ENCODE data around the gene BCORL1.

Gene BCORL1

GRCh38 chrX:130060122-130061069 lies 78.0 kb downstream of the BCORL1 start:
- no CpG with 5 or more reads among the region's 87 CpGs for WGBS, 2 donors (ENCODE audit: extremely low coverage in 2 of 2, insufficient read length in 2 of 2, insufficient replicate concordance in 1 of 2)
- H2AFZ ChIP-seq (ENCODE audit: low read length), result peak overlapping the region; percentile 96
- peaks cover 0 to 7% of the 10 kb centered on the region in 2 donors for H3K4me1 ChIP-seq (ENCODE audit: control insufficient read depth in 2 of 2, insufficient read depth in 1 of 2, low read depth in 1 of 2, low read length in 2 of 2)
- H4K91ac ChIP-seq (ENCODE audit: low read depth, low read length, poor library complexity), result no peak overlapping the region
- H2BK5ac ChIP-seq (ENCODE audit: low read length), result no peak overlapping the region
- peak; percentile 75 for DNase-seq (ENCODE audit: low spot score)
- peaks cover 4 to 9% of the 10 kb centered on the region in 2 donors for H3K36me3 ChIP-seq (replicated peaks in 1 of 2; ENCODE audit: control insufficient read depth in 2 of 2, insufficient read depth in 2 of 2, low read length in 2 of 2)
- no peak overlapping the region for H3K4ac ChIP-seq (ENCODE audit: low read length)
- peaks cover 0 to 1% of the 10 kb centered on the region in 2 donors for H3K9me3 ChIP-seq (replicated peaks in 1 of 2; ENCODE audit: control insufficient read depth in 2 of 2, insufficient read depth in 1 of 2, low read depth in 1 of 2, low read length in 2 of 2)
- peaks cover 0 to 8% (median 0%) of the 10 kb centered on the region in 3 experiments for H3K27me3 ChIP-seq (ENCODE audit: control insufficient read depth in 3 of 3, insufficient read depth in 3 of 3, low read depth in 1 of 3, low read length in 3 of 3)
- no peak overlapping the region for H3K23ac ChIP-seq (ENCODE audit: low read depth, low read length, poor library complexity)
- H3K9ac ChIP-seq (ENCODE audit: low read depth, low read length, poor library complexity), result peak overlapping the region; percentile 44
- peak overlapping the region; percentile 59 for H3K27ac ChIP-seq (replicated peaks; ENCODE audit: low read length)
- no peak overlapping the region for H2BK12ac ChIP-seq (ENCODE audit: low read length)
- H2AK5ac ChIP-seq (ENCODE audit: low read depth, low read length), result no peak overlapping the region
- H2BK120ac ChIP-seq (ENCODE audit: low read depth, low read length), result no peak overlapping the region
- H4K8ac ChIP-seq (ENCODE audit: low read depth, low read length), result no peak overlapping the region
- H3K4me2 ChIP-seq (ENCODE audit: insufficient read depth, low read length, poor library complexity, severe bottlenecking), result peak overlapping the region; percentile 52
- no peak overlapping the region for H2BK15ac ChIP-seq (ENCODE audit: low read length)
- peaks cover 3% of the 10 kb centered on the region for H3K79me1 ChIP-seq (ENCODE audit: low read depth, low read length)
- peak overlapping the region; percentile 80 for H3K18ac ChIP-seq (ENCODE audit: low read length)
- peak overlapping the region; percentile 57 to 74 for H3K4me3 ChIP-seq (ENCODE audit: low read length in 2 of 2)
- H3K14ac ChIP-seq (ENCODE audit: low read length), result no peak overlapping the region

GRCh38 chrX:130066975-130067615 lies 84.7 kb downstream of the BCORL1 start:
- Histone ChIP-seq H2BK5ac (ENCODE audit: low read length) (no peak overlapping the region), H3K18ac (ENCODE audit: low read length) (no peak overlapping the region), H3K23ac (ENCODE audit: low read depth, low read length, poor library complexity) (no peak overlapping the region), H4K8ac (ENCODE audit: low read depth, low read length) (no peak overlapping the region), H2BK15ac (ENCODE audit: low read length) (no peak overlapping the region), H2BK12ac (ENCODE audit: low read length) (no peak overlapping the region), H2AK5ac (ENCODE audit: low read depth, low read length) (no peak overlapping the region), H3K4me2 (ENCODE audit: insufficient read depth, low read length, poor library complexity, severe bottlenecking) (no peak overlapping the region), H3K4me1 (ENCODE audit: control insufficient read depth in 2 of 2, insufficient read depth in 1 of 2, low read depth in 1 of 2, low read length in 2 of 2) (no peaks in the 10 kb centered on the region), H3K27ac (replicated peaks; ENCODE audit: low read length) (no peak overlapping the region), H3K4ac (ENCODE audit: low read length) (no peak overlapping the region), H3K9me3 (replicated peaks in 1 of 2; ENCODE audit: control insufficient read depth in 2 of 2, insufficient read depth in 1 of 2, low read depth in 1 of 2, low read length in 2 of 2) (no peaks in the 10 kb centered on the region), H3K36me3 (replicated peaks in 1 of 2; ENCODE audit: control insufficient read depth in 2 of 2, insufficient read depth in 2 of 2, low read length in 2 of 2) (no peaks in the 10 kb centered on the region), H2AFZ (ENCODE audit: low read length) (no peak overlapping the region), H3K27me3 (ENCODE audit: control insufficient read depth in 3 of 3, insufficient read depth in 3 of 3, low read depth in 1 of 3, low read length in 3 of 3) (no peaks in the 10 kb centered on the region), H3K9ac (ENCODE audit: low read depth, low read length, poor library complexity) (no peak overlapping the region), H3K79me1 (ENCODE audit: low read depth, low read length) (no peaks in the 10 kb centered on the region), H3K4me3 (ENCODE audit: low read length in 2 of 2) (no peak overlapping the region), H2BK120ac (ENCODE audit: low read depth, low read length) (no peak overlapping the region), H3K14ac (ENCODE audit: low read length) (no peak overlapping the region), H4K91ac (ENCODE audit: low read depth, low read length, poor library complexity) (no peak overlapping the region)
- no CpG with 5 or more reads among the region's 15 CpGs for WGBS, 2 donors (ENCODE audit: extremely low coverage in 2 of 2, insufficient read length in 2 of 2, insufficient replicate concordance in 1 of 2)
- no peak for DNase-seq (ENCODE audit: low spot score)

DNA sequence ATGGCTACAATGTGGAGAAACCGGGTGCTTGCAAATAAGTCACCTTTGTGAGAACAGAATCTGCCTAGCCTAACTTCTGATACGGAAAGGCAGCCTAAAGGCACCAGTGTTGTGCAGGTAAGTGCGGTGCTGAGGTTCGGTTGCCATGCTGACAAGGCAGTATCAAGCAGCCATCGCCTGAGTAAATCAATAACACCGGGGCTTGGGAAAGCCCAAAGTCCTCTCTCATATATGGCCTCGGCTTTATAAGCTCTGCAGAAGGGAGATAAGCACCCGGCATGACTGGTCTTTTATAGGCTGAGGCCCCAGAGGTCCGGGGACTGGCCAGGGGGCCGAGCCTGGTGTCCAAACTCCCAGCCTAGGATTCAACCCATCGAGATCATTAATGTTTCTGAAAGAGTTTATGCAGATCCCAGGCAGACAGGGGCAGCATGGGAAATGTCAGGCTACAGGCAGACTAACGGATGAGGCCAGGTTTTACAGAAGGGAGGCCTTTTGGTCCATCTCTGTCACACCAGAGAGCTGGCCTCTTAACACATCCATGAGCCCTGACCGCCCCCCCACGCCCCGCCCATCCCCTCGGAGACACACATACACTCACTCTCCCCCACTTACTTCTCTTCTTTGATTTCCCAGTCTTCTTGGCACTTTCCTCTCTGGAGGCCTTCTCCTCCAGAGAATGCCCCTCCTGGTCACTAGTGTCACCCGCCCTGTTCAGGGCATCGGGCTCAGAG lies 89.3 kb downstream of the BCORL1 start:
- no peak overlapping the region for H4K8ac ChIP-seq (ENCODE audit: low read depth, low read length)
- H4K91ac ChIP-seq (ENCODE audit: low read depth, low read length, poor library complexity), result no peak overlapping the region
- H2BK15ac ChIP-seq (ENCODE audit: low read length), result no peak overlapping the region
- no peak for DNase-seq (ENCODE audit: low spot score)
- no peak overlapping the region for H3K23ac ChIP-seq (ENCODE audit: low read depth, low read length, poor library complexity)
- no peak overlapping the region for H2AFZ ChIP-seq (ENCODE audit: low read length)
- H3K9ac ChIP-seq (ENCODE audit: low read depth, low read length, poor library complexity), result no peak overlapping the region
- no peak overlapping the region for H3K4ac ChIP-seq (ENCODE audit: low read length)
- H3K4me2 ChIP-seq (ENCODE audit: insufficient read depth, low read length, poor library complexity, severe bottlenecking), result no peak overlapping the region
- WGBS, 2 donors (ENCODE audit: extremely low coverage in 2 of 2, insufficient read length in 2 of 2, insufficient replicate concordance in 1 of 2), result no CpG with 5 or more reads among the region's 18 CpGs
- no peaks in the 10 kb centered on the region for H3K9me3 ChIP-seq (replicated peaks in 1 of 2; ENCODE audit: control insufficient read depth in 2 of 2, insufficient read depth in 1 of 2, low read depth in 1 of 2, low read length in 2 of 2)
- no peak overlapping the region for H2BK12ac ChIP-seq (ENCODE audit: low read length)
- H2BK120ac ChIP-seq (ENCODE audit: low read depth, low read length), result no peak overlapping the region
- H3K79me1 ChIP-seq (ENCODE audit: low read depth, low read length), result no peaks in the 10 kb centered on the region
- H3K27ac ChIP-seq (replicated peaks; ENCODE audit: low read length), result no peak overlapping the region
- H3K14ac ChIP-seq (ENCODE audit: low read length), result no peak overlapping the region
- H3K18ac ChIP-seq (ENCODE audit: low read length), result no peak overlapping the region
- no peaks in the 10 kb centered on the region for H3K36me3 ChIP-seq (replicated peaks in 1 of 2; ENCODE audit: control insufficient read depth in 2 of 2, insufficient read depth in 2 of 2, low read length in 2 of 2)
- H3K4me3 ChIP-seq (ENCODE audit: low read length in 2 of 2), result no peak overlapping the region
- no peak overlapping the region for H2BK5ac ChIP-seq (ENCODE audit: low read length)
- H2AK5ac ChIP-seq (ENCODE audit: low read depth, low read length), result no peak overlapping the region
- H3K27me3 ChIP-seq (ENCODE audit: control insufficient read depth in 3 of 3, insufficient read depth in 3 of 3, low read depth in 1 of 3, low read length in 3 of 3), result peaks cover 0 to 3% (median 0%) of the 10 kb centered on the region in 3 experiments
- H3K4me1 ChIP-seq (ENCODE audit: control insufficient read depth in 2 of 2, insufficient read depth in 1 of 2, low read depth in 1 of 2, low read length in 2 of 2), result no peaks in the 10 kb centered on the region

Data from neuronal stem cell (in vitro differentiated cells).